ENCODE measurements around the gene NECAP2. TPM values are rescaled to one million over a fixed set of nuclear protein-coding genes. Genes with fewer than 3 reads are reported as not detected.
A peak's percentile ranks its signal among the peaks of the same experiment; 100 is the strongest.
"Not testable (repeated sequence)": the region's sequence is repeated elsewhere in the genome, so short reads cannot be mapped to it uniquely, and the experiment has no call there.

The NECAP2 gene
- total RNA-seq, 1 donor from 2014 or later, result 41.2 TPM

GRCh38 chr1:16498573-16499413, 58.3 kb downstream of the NECAP2 start:
- peak; percentile 96 for DNase-seq

DNA sequence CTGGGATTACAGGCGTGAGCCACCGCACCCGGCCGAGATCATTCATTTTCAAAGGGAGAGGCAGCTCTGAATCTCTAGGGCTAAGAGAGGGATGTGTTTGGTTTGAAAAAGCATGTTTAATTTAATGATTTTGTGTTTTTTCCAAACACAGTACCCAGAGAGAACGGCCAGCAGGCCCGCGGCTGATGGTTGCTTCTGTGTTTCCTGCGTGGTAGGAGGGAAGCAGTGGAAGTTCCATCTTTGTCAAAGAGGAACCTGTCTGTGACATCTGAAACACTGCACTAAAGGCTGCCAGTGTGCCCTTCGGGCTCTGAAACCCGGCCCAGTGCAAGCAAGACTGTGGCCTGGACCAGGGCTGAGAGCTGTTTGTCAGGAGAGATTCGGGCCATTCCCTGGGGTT, 59.9 kb downstream of the NECAP2 start:
- not testable (repeated sequence) for DNase-seq

GRCh38 chr1:16500975-16501374, 60.5 kb downstream of the NECAP2 start:
- DNase-seq, result not testable (repeated sequence)

- DNase-seq, result not testable (repeated sequence)
Measured at GRCh38 chr1:16501446-16501845, 60.9 kb downstream of the NECAP2 start.

GRCh38 chr1:16503494-16503893, 63.0 kb downstream of the NECAP2 start:
- no peak for DNase-seq

- not testable (repeated sequence) for DNase-seq
Measured at GRCh38 chr1:16505870-16506269, 65.3 kb downstream of the NECAP2 start.

DNA sequence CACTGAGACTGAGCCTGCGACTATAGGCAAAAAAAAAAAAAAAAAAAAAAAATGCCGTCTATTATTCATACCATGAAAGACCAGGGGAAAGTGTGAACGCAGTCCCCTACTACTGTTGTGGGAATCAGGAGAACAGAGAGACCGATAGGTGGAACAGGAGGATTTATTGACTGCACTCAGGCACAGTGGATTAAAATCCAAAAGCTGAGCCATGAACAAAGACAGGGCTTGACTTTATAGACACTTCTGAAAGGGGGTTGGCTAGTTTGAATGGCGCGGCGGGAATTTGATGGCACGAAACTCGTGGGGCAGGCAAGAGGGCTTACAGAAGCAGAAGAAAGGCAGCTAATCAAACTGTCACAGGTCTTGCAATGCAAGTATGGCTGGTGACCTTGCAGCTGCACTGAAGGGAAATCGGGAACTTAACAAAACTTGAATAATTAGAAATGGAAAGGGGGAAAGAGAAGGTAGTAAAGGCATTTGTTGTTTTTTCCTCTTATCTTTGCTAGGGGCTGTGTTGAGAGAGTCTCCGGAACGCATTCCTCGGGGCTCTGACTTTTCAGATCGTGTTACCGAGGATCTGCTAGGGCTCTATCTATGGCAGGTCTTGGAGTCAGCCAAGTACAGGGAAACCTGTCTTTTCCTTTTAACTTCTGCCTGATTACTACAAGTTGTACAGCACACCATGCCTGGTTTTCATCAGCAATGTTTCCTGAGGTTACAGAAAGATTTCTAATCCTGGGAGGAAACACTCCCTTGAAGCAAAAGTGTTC, 66.0 kb downstream of the NECAP2 start:
- DNase-seq, result not testable (repeated sequence)

DNA sequence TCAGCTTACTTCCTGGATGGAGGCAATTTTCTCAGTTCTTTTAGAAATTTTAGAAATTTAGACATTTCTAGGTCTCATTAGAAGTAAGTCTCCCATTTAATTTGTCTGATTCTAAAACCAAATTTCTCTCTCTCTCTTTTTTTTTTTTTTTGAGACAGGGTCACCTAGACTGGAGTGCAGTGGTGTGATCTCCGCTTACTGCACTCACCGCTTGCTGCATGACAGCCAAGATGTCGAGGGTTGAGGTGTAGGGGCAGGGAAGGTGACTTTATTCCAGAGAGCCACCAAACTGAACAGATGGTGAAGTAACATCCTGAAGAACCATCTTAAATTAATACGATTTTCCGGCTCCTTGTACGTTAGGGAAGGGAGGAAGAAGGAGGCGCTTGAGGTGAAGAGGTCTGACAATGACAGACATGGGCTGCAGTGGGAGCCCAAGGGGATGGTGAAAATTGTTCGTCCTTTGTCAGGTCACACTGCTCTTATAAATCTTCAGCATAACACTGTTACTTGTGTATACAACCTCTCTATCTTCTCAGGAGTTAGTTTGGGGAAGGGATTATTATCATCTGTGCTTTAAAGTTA, 68.4 kb downstream of the NECAP2 start:
- not testable (repeated sequence) for DNase-seq

Other genes with a start within 250 kb of the NECAP2 start
- 27.6 TPM for gene ARHGEF19, start 228.1 kb upstream of the NECAP2 start, total RNA-seq
- 3.0 TPM for gene CPLANE2, start 203.5 kb upstream of the NECAP2 start, total RNA-seq
- gene FBXO42, start 88.2 kb upstream of the NECAP2 start, total RNA-seq, result 19.9 TPM
- 24.1 TPM for gene SZRD1, start 73.5 kb upstream of the NECAP2 start, total RNA-seq
- not detected for gene SPATA21, start 3.3 kb upstream of the NECAP2 start, total RNA-seq
- gene RNU1-1, start 73.6 kb downstream of the NECAP2 start, total RNA-seq, result under 0.01 TPM
- gene NBPF1, start 172.8 kb downstream of the NECAP2 start, total RNA-seq, result 173 TPM
- under 0.01 TPM for gene RNU1-3, start 226.2 kb downstream of the NECAP2 start, total RNA-seq